Uterus (tissue), 2 donors: ENCODE results near the gene DMRT2.

Source experiments
- POLR2A ChIP-seq, 2 donors: fragments of 450-650 bp; IDR thresholded peaks; one replicate each; pipeline ENCODE4 v1.6.1; 2016; ENCODE audit warnings: antibody characterized with exemption in 2 of 2, mild to moderate bottlenecking in 1 of 2, moderate library complexity in 1 of 2
- TF ChIP-seq, protein P1 (sequence below), 4 experiments: fragments of 200-600 bp in 2 of 4; fragments of 450-650 bp in 2 of 4; sonication (generic) in 2 of 4; IDR thresholded peaks; one replicate each; pipeline ENCODE4 v1.5.1; 2016 to 2019; ENCODE audit warnings: antibody characterized with exemption in 4 of 4, mild to moderate bottlenecking in 2 of 4, moderate library complexity in 1 of 4

DNA sequence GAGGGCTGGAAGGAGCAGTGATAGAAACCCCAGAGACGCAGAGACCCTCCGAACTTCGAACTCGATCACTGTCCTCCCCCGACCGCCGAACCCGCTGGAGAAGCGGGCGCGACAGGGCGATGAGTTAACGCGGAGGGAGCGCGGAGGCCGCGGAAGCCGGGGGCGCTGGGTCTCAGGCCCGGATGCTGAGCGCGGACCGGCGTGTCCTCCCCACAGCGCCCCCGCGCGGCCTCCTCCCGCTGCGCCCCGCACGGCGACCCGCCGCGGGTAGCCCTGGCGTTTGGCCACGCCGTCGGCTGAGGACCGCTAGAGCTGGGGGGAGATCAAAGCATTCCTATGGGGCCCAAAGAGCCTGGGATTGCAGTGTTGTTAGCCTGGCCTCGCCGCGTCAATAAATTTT is 7.7 kb upstream of the DMRT2 start:
- TF ChIP-seq, protein P1, sequence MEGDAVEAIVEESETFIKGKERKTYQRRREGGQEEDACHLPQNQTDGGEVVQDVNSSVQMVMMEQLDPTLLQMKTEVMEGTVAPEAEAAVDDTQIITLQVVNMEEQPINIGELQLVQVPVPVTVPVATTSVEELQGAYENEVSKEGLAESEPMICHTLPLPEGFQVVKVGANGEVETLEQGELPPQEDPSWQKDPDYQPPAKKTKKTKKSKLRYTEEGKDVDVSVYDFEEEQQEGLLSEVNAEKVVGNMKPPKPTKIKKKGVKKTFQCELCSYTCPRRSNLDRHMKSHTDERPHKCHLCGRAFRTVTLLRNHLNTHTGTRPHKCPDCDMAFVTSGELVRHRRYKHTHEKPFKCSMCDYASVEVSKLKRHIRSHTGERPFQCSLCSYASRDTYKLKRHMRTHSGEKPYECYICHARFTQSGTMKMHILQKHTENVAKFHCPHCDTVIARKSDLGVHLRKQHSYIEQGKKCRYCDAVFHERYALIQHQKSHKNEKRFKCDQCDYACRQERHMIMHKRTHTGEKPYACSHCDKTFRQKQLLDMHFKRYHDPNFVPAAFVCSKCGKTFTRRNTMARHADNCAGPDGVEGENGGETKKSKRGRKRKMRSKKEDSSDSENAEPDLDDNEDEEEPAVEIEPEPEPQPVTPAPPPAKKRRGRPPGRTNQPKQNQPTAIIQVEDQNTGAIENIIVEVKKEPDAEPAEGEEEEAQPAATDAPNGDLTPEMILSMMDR (IDR thresholded peaks at IDR 0.05), result peak in 1 of 4 experiments; percentile 16
- no peak for TF ChIP-seq POLR2A (IDR thresholded peaks at IDR 0.05)
